GM23338 (cell line): ENCODE measurements around the gene CBFA2T3. TPM values are rescaled to one million over a fixed set of nuclear protein-coding genes. Genes with fewer than 3 reads are reported as not detected.

Source experiments
- ATAC-seq: fragments of 200-7000 bp; cut with Tn5 transposase; 3 replicates; pipeline ENCODE4 v1.9.1; 2020
- DNase-seq: peaks from one replicate; pipeline ENCODE4 v3.0.0-alpha.2; 2015; ENCODE audit warnings: low spot score
- H2AFZ ChIP-seq: fragments of 200-600 bp; sonication (generic); 2 replicates; pipeline ENCODE4 v1.8.0; 2016; ENCODE audit warnings: antibody characterized with exemption, mild to moderate bottlenecking, moderate library complexity
- H3F3A ChIP-seq: fragments of 200-600 bp; sonication (generic); replicated peaks from 2 replicates; pipeline ENCODE4 v1.8.0; 2017; ENCODE audit warnings: antibody characterized with exemption, mixed run types, low read depth
- H3K27ac ChIP-seq: fragments of 200-600 bp; sonication (generic); 2 replicates; pipeline ENCODE4 v1.6.1; 2016; ENCODE audit warnings: low read depth
- H3K27me3 ChIP-seq: fragments of 200-600 bp; sonication (generic); 2 replicates; pipeline ENCODE4 v1.8.0; 2016; ENCODE audit warnings: mild to moderate bottlenecking, mixed run types, moderate library complexity; ENCODE audit not compliant: insufficient read depth
- H3K36me3 ChIP-seq: fragments of 200-600 bp; sonication (generic); 2 replicates; pipeline ENCODE4 v1.8.0; 2016; ENCODE audit warnings: mild to moderate bottlenecking; ENCODE audit not compliant: insufficient read depth
- H3K4me1 ChIP-seq: fragments of 200-600 bp; sonication (generic); 2 replicates; pipeline ENCODE4 v1.8.0; 2016; ENCODE audit warnings: mild to moderate bottlenecking, moderate library complexity; ENCODE audit not compliant: insufficient read depth
- H3K4me2 ChIP-seq: fragments of 200-600 bp; sonication (generic); 2 replicates; pipeline ENCODE4 v1.7.1; 2017; ENCODE audit warnings: mixed run types
- H3K4me3 ChIP-seq: fragments of 200-600 bp; sonication (generic); 2 replicates; pipeline ENCODE4 v1.6.1; 2016; ENCODE audit warnings: mixed run types
- H3K79me2 ChIP-seq: fragments of 200-600 bp; sonication (generic); replicated peaks from 2 replicates; pipeline ENCODE4 v1.8.0; 2017; ENCODE audit warnings: mild to moderate bottlenecking; ENCODE audit not compliant: insufficient read depth
- H3K9me2 ChIP-seq: fragments of 200-600 bp; sonication (generic); 2 replicates; pipeline ENCODE4 v1.8.0; 2017; ENCODE audit not compliant: insufficient read depth
- H4K20me1 ChIP-seq: fragments of 200-600 bp; sonication (generic); replicated peaks from 2 replicates; pipeline ENCODE4 v1.8.0; 2017; ENCODE audit warnings: mild to moderate bottlenecking; ENCODE audit not compliant: insufficient read depth
- H3K27ac Mint-ChIP-seq: 2 replicates; pipeline ENCODE4 v1.8.0; 2020; ENCODE audit warnings: inconsistent platforms, mild to moderate bottlenecking, moderate library complexity, mixed read lengths
- H3K27me3 Mint-ChIP-seq: 3 replicates; pipeline ENCODE4 v1.8.0; 2022; ENCODE audit warnings: low read depth, mild to moderate bottlenecking, moderate library complexity, mixed read lengths, inconsistent platforms; ENCODE audit not compliant: insufficient read depth, poor library complexity
- H3K36me3 Mint-ChIP-seq: 3 replicates; pipeline ENCODE4 v1.8.0; 2021; ENCODE audit warnings: low read depth, mild to moderate bottlenecking, inconsistent platforms, moderate library complexity, mixed read lengths
- H3K4me1 Mint-ChIP-seq: 3 replicates; pipeline ENCODE4 v1.8.0; 2020; ENCODE audit warnings: mild to moderate bottlenecking, inconsistent platforms, mixed read lengths
- H3K4me3 Mint-ChIP-seq: 3 replicates; pipeline ENCODE4 v1.8.0; 2021; ENCODE audit warnings: moderate library complexity, mild to moderate bottlenecking, inconsistent platforms, mixed read lengths
- H3K9me3 Mint-ChIP-seq: 3 replicates; pipeline ENCODE4 v1.8.0; 2020; ENCODE audit warnings: moderate library complexity, mild to moderate bottlenecking, inconsistent platforms, mixed read lengths
- CREB1 ChIP-seq: fragments of 250-450 bp; sonication (Bioruptor Pico); IDR thresholded peaks from 2 replicates; pipeline ENCODE4 v1.5.0; 2020; ENCODE audit warnings: low read depth, mild to moderate bottlenecking, moderate library complexity
- ETS1 ChIP-seq: IDR thresholded peaks from 2 replicates; pipeline ENCODE4 v1.6.1; 2016; ENCODE audit warnings: antibody characterized with exemption
- EZH2 ChIP-seq: fragments of 200-600 bp; sonication (generic); IDR thresholded peaks from one replicate; pipeline ENCODE4 v1.8.0; 2017; ENCODE audit warnings: antibody characterized with exemption, mild to moderate bottlenecking, low read depth; ENCODE audit not compliant: unreplicated experiment
- EZH2phosphoT487 ChIP-seq: fragments of 200-600 bp; sonication (generic); IDR thresholded peaks from one replicate; pipeline ENCODE4 v1.8.1; 2018; ENCODE audit warnings: antibody characterized with exemption; ENCODE audit not compliant: unreplicated experiment
- JUNB ChIP-seq: IDR thresholded peaks from one replicate; pipeline ENCODE4 v1.6.1; 2016; ENCODE audit warnings: antibody characterized with exemption; ENCODE audit not compliant: unreplicated experiment
- NANOG ChIP-seq: IDR thresholded peaks from 2 replicates; pipeline ENCODE4 v1.6.1; 2016; ENCODE audit warnings: antibody characterized with exemption, borderline replicate concordance
- POLR2AphosphoS5 ChIP-seq: IDR thresholded peaks from 2 replicates; pipeline ENCODE4 v1.6.1; 2016; ENCODE audit warnings: antibody characterized with exemption, low read depth
- STAT1 ChIP-seq: IDR thresholded peaks from one replicate; pipeline ENCODE4 v1.6.1; 2016; ENCODE audit warnings: antibody characterized with exemption; ENCODE audit not compliant: unreplicated experiment
- ZNF114 ChIP-seq: fragments of 250-450 bp; sonication (Bioruptor Pico); IDR thresholded peaks from 2 replicates; pipeline ENCODE4 v1.5.0; 2020; ENCODE audit warnings: mild to moderate bottlenecking, moderate library complexity
- ZNF331 ChIP-seq: fragments of 250-450 bp; sonication (Bioruptor Pico); IDR thresholded peaks from 2 replicates; pipeline ENCODE4 v1.5.0; 2020; ENCODE audit warnings: low read depth, mild to moderate bottlenecking, moderate library complexity
- polyA plus RNA-seq: library from polyadenylated mRNA; unstranded; fragments of >200 nt; fragmentation: Nextera tagmentation; extraction: Ambion mirVana; gene quantifications from 2 replicates; pipeline ENCODE4 v1.2.1, GENCODE V29; 2016
- total RNA-seq: library from RNA; depleted of rRNA; stranded (reverse); fragments of >200 nt; shearing (Covaris generic); gene quantifications from 2 replicates; pipeline ENCODE4 v1.2.3, GENCODE V29; 2014
- TF ChIP-seq, protein P1 (sequence below), 2 experiments: fragments of 200-600 bp in 1 of 2; sonication (generic) in 1 of 2; conservative IDR thresholded peaks; 2 replicates each; pipeline versions ENCODE4 v1.5.1 to v1.6.1; 2016 to 2017; ENCODE audit warnings: antibody characterized with exemption in 2 of 2, low read depth in 2 of 2, mild to moderate bottlenecking in 2 of 2, moderate library complexity in 1 of 2
- TF ChIP-seq, protein P2 (sequence below): fragments of 250-450 bp; sonication (Bioruptor Pico); IDR thresholded peaks from 2 replicates; pipeline ENCODE4 v1.5.0; 2020; ENCODE audit warnings: mild to moderate bottlenecking, moderate library complexity
- TF ChIP-seq, protein P3 (sequence below): IDR thresholded peaks from one replicate; pipeline ENCODE4 v1.6.1; 2018; ENCODE audit warnings: antibody characterized with exemption; ENCODE audit not compliant: unreplicated experiment

The CBFA2T3 gene
- total and polyA plus RNA-seq, 2 experiments from 2014 or later: 0.87 to 1.5 TPM

DNA sequence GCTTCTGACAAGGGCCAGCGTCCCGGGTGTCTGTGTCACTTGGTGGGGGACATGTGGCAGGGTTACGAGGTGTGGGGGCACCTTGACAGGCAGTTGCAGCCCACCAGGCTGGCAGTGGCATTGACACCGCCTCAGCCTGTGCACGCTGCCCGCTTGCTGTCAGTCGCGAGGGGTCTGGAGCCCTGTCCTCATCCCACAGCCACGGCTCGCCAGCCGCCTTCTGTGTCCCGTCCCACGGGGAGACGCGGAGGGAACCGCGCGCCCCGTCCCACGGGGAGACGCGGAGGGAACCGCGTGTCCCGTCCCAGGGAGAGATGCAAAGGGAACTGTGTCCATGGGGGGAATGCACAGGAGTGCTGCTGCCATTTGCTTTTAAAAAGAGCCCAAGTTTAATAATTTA lies 114.0 kb downstream of the CBFA2T3 start:
- Histone ChIP-seq H3K27ac (no peak overlapping the region), H3F3A (no peaks in the 10 kb centered on the region), H3K79me2 (peaks cover 4% of the 10 kb centered on the region), H3K9me2 (no peaks in the 10 kb centered on the region), H3K36me3 (no peaks in the 10 kb centered on the region), H2AFZ (no peak overlapping the region), H4K20me1 (peaks cover under 1% of the 10 kb centered on the region; the same call in 1 of the 2 replicates), H3K4me1 (no peaks in the 10 kb centered on the region), H3K4me2 (no peak overlapping the region), H3K27me3 (no peaks in the 10 kb centered on the region), H3K4me3 (no peak overlapping the region)
- H3K4me3 Mint-ChIP-seq: no peak overlapping the region
- TF ChIP-seq, protein P1, sequence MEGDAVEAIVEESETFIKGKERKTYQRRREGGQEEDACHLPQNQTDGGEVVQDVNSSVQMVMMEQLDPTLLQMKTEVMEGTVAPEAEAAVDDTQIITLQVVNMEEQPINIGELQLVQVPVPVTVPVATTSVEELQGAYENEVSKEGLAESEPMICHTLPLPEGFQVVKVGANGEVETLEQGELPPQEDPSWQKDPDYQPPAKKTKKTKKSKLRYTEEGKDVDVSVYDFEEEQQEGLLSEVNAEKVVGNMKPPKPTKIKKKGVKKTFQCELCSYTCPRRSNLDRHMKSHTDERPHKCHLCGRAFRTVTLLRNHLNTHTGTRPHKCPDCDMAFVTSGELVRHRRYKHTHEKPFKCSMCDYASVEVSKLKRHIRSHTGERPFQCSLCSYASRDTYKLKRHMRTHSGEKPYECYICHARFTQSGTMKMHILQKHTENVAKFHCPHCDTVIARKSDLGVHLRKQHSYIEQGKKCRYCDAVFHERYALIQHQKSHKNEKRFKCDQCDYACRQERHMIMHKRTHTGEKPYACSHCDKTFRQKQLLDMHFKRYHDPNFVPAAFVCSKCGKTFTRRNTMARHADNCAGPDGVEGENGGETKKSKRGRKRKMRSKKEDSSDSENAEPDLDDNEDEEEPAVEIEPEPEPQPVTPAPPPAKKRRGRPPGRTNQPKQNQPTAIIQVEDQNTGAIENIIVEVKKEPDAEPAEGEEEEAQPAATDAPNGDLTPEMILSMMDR (conservative IDR thresholded peaks at IDR 0.05; ENCODE audit: low read depth in 2 of 2): no peak
- no peak for TF ChIP-seq JUNB
- TF ChIP-seq POLR2AphosphoS5: no peak
- no peak for TF ChIP-seq EZH2phosphoT487
- TF ChIP-seq STAT1: no peak
- TF ChIP-seq NANOG: no peak
- no peak for TF ChIP-seq ZNF331 (CRISPR knock-in tag)
- TF ChIP-seq ZNF114 (CRISPR knock-in tag): no peak
- TF ChIP-seq EZH2: no peak
- TF ChIP-seq, protein P2, sequence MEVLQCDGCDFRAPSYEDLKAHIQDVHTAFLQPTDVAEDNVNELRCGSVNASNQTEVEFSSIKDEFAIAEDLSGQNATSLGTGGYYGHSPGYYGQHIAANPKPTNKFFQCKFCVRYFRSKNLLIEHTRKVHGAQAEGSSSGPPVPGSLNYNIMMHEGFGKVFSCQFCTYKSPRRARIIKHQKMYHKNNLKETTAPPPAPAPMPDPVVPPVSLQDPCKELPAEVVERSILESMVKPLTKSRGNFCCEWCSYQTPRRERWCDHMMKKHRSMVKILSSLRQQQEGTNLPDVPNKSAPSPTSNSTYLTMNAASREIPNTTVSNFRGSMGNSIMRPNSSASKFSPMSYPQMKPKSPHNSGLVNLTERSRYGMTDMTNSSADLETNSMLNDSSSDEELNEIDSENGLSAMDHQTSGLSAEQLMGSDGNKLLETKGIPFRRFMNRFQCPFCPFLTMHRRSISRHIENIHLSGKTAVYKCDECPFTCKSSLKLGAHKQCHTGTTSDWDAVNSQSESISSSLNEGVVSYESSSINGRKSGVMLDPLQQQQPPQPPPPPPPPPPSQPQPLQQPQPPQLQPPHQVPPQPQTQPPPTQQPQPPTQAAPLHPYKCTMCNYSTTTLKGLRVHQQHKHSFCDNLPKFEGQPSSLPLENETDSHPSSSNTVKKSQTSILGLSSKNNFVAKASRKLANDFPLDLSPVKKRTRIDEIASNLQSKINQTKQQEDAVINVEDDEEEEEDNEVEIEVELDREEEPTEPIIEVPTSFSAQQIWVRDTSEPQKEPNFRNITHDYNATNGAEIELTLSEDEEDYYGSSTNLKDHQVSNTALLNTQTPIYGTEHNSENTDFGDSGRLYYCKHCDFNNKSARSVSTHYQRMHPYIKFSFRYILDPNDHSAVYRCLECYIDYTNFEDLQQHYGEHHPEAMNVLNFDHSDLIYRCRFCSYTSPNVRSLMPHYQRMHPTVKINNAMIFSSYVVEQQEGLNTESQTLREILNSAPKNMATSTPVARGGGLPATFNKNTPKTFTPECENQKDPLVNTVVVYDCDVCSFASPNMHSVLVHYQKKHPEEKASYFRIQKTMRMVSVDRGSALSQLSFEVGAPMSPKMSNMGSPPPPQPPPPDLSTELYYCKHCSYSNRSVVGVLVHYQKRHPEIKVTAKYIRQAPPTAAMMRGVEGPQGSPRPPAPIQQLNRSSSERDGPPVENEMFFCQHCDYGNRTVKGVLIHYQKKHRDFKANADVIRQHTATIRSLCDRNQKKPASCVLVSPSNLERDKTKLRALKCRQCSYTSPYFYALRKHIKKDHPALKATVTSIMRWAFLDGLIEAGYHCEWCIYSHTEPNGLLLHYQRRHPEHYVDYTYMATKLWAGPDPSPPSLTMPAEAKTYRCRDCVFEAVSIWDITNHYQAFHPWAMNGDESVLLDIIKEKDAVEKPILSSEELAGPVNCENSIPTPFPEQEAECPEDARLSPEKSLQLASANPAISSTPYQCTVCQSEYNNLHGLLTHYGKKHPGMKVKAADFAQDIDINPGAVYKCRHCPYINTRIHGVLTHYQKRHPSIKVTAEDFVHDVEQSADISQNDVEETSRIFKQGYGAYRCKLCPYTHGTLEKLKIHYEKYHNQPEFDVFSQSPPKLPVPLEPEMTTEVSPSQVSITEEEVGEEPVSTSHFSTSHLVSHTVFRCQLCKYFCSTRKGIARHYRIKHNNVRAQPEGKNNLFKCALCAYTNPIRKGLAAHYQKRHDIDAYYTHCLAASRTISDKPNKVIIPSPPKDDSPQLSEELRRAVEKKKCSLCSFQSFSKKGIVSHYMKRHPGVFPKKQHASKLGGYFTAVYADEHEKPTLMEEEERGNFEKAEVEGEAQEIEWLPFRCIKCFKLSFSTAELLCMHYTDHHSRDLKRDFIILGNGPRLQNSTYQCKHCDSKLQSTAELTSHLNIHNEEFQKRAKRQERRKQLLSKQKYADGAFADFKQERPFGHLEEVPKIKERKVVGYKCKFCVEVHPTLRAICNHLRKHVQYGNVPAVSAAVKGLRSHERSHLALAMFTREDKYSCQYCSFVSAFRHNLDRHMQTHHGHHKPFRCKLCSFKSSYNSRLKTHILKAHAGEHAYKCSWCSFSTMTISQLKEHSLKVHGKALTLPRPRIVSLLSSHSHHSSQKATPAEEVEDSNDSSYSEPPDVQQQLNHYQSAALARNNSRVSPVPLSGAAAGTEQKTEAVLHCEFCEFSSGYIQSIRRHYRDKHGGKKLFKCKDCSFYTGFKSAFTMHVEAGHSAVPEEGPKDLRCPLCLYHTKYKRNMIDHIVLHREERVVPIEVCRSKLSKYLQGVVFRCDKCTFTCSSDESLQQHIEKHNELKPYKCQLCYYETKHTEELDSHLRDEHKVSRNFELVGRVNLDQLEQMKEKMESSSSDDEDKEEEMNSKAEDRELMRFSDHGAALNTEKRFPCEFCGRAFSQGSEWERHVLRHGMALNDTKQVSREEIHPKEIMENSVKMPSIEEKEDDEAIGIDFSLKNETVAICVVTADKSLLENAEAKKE (CRISPR knock-in tag): no peak
- no peak for TF ChIP-seq CREB1
- no peak for TF ChIP-seq ETS1
- TF ChIP-seq, protein P3, sequence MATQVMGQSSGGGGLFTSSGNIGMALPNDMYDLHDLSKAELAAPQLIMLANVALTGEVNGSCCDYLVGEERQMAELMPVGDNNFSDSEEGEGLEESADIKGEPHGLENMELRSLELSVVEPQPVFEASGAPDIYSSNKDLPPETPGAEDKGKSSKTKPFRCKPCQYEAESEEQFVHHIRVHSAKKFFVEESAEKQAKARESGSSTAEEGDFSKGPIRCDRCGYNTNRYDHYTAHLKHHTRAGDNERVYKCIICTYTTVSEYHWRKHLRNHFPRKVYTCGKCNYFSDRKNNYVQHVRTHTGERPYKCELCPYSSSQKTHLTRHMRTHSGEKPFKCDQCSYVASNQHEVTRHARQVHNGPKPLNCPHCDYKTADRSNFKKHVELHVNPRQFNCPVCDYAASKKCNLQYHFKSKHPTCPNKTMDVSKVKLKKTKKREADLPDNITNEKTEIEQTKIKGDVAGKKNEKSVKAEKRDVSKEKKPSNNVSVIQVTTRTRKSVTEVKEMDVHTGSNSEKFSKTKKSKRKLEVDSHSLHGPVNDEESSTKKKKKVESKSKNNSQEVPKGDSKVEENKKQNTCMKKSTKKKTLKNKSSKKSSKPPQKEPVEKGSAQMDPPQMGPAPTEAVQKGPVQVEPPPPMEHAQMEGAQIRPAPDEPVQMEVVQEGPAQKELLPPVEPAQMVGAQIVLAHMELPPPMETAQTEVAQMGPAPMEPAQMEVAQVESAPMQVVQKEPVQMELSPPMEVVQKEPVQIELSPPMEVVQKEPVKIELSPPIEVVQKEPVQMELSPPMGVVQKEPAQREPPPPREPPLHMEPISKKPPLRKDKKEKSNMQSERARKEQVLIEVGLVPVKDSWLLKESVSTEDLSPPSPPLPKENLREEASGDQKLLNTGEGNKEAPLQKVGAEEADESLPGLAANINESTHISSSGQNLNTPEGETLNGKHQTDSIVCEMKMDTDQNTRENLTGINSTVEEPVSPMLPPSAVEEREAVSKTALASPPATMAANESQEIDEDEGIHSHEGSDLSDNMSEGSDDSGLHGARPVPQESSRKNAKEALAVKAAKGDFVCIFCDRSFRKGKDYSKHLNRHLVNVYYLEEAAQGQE: no peak
- H3K9me3 Mint-ChIP-seq: no peaks in the 10 kb centered on the region
- ATAC-seq (no peak), DNase-seq (no peak)
- H3K27ac Mint-ChIP-seq: no peak overlapping the region
- peaks cover 6% of the 10 kb centered on the region for H3K27me3 Mint-ChIP-seq
- peaks cover 28% of the 10 kb centered on the region for H3K36me3 Mint-ChIP-seq
- H3K4me1 Mint-ChIP-seq: peaks cover 7% of the 10 kb centered on the region
